Neural cell (in vitro differentiated cells): ENCODE measurements around the gene NDUFAF5.

Source experiments
- CTCF ChIP-seq: fragments of 450-650 bp; IDR thresholded peaks from 2 replicates; pipeline ENCODE4 v1.5.1; 2014; ENCODE audit warnings: antibody characterized with exemption, mild to moderate bottlenecking, moderate library complexity; ENCODE audit not compliant: poor library complexity, severe bottlenecking
- RAD21 ChIP-seq: fragments of 450-650 bp; conservative IDR thresholded peaks from 2 replicates; pipeline ENCODE4 v1.6.1; 2014; ENCODE audit warnings: antibody characterized with exemption, mild to moderate bottlenecking, moderate library complexity

GRCh38 chr20:13765299-13765698 is 19.5 kb upstream of the NDUFAF5 start:
- TF ChIP-seq CTCF (no peak), RAD21 (no peak)
